ENCODE results near the gene TC2N.
"Not testable (repeated sequence)": the region's sequence is repeated elsewhere in the genome, so short reads cannot be mapped to it uniquely, and the experiment has no call there.

TC2N gene

GRCh38 chr14:91867316-91867988, at the start of gene TC2N:
TSS of gene TC2N (minus strand) at chr14:91867536. CDS start at chr14:91813769, 53,767 bp downstream.
- no peak for DNase-seq

- DNase-seq, result no peak
Observed at GRCh38 chr14:91912035-91912434, 44.7 kb upstream of the TC2N start.

GRCh38 chr14:91911474-91912032, 44.2 kb upstream of the TC2N start:
- DNase-seq, result peak; percentile 35

- no peak for DNase-seq
Observed at GRCh38 chr14:91910196-91910595, 42.9 kb upstream of the TC2N start.

- no peak for DNase-seq
Observed at GRCh38 chr14:91906374-91906773, 39.0 kb upstream of the TC2N start.

- DNase-seq, result no peak
Observed at GRCh38 chr14:91904956-91905645, 37.8 kb upstream of the TC2N start.

GRCh38 chr14:91904483-91904882, 37.1 kb upstream of the TC2N start:
- no peak for DNase-seq

GRCh38 chr14:91903070-91903469, 35.7 kb upstream of the TC2N start:
- no peak for DNase-seq

GRCh38 chr14:91902336-91902735, 35.0 kb upstream of the TC2N start:
- no peak for DNase-seq

- no peak for DNase-seq
Observed at GRCh38 chr14:91901449-91902226, 34.3 kb upstream of the TC2N start.

- no peak for DNase-seq
Observed at GRCh38 chr14:91899806-91900205, 32.5 kb upstream of the TC2N start.

GRCh38 chr14:91899213-91899612, 31.9 kb upstream of the TC2N start:
- no peak for DNase-seq

GRCh38 chr14:91898372-91898771, 31.0 kb upstream of the TC2N start:
- DNase-seq, result peak; percentile 28

GRCh38 chr14:91897716-91898115, 30.4 kb upstream of the TC2N start:
- not testable (repeated sequence) for DNase-seq

- DNase-seq, result no peak
Observed at GRCh38 chr14:91897106-91897701, 29.9 kb upstream of the TC2N start.

GRCh38 chr14:91896419-91896818, 29.1 kb upstream of the TC2N start:
- DNase-seq, result no peak

- DNase-seq, result no peak
Observed at GRCh38 chr14:91893669-91894068, 26.3 kb upstream of the TC2N start.

GRCh38 chr14:91893007-91893406, 25.7 kb upstream of the TC2N start:
- DNase-seq, result no peak

- no peak for DNase-seq
Observed at GRCh38 chr14:91891721-91892220, 24.4 kb upstream of the TC2N start.

GRCh38 chr14:91891101-91891500, 23.8 kb upstream of the TC2N start:
- no peak for DNase-seq

- no peak for DNase-seq
Observed at GRCh38 chr14:91890291-91890749, 23.0 kb upstream of the TC2N start.

GRCh38 chr14:91889477-91890211, 22.3 kb upstream of the TC2N start:
- no peak for DNase-seq

Data from retina (tissue), 1 donor.